ENCODE results near the gene FGB.
"Not testable (repeated sequence)": the region's sequence is repeated elsewhere in the genome, so short reads cannot be mapped to it uniquely, and the experiment has no call there.

The FGB gene

DNA sequence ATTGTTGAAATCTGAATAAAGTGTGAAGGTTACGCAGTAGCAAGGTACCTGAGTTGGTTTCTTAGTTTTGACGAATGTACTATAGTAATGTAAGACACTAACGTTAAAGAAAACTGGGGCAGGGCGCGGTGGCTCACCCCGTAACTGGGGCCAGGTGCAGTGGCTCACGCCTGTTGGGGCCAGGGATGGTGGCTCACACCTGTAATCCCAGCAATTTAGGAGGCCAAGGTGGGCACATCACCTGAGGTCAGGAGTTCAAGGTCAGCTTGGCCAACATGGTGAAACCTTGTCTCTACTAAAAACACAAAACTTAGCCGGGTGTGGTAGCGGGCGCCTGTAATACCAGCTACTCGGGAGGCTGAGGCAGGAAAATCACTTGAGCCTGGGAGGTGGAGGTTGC is 34.5 kb downstream of the FGB start:
- not testable (repeated sequence) for H3K9me3 Mint-ChIP-seq; ATAC-seq (replicated peaks); DNase-seq; H3K4me3 Mint-ChIP-seq; H3K4me1 Mint-ChIP-seq; H3K27ac Mint-ChIP-seq; H3K36me3 Mint-ChIP-seq
- H3K27me3 Mint-ChIP-seq, result peaks cover 11 to 24% of the 10 kb centered on the region in 2 donors

DNA sequence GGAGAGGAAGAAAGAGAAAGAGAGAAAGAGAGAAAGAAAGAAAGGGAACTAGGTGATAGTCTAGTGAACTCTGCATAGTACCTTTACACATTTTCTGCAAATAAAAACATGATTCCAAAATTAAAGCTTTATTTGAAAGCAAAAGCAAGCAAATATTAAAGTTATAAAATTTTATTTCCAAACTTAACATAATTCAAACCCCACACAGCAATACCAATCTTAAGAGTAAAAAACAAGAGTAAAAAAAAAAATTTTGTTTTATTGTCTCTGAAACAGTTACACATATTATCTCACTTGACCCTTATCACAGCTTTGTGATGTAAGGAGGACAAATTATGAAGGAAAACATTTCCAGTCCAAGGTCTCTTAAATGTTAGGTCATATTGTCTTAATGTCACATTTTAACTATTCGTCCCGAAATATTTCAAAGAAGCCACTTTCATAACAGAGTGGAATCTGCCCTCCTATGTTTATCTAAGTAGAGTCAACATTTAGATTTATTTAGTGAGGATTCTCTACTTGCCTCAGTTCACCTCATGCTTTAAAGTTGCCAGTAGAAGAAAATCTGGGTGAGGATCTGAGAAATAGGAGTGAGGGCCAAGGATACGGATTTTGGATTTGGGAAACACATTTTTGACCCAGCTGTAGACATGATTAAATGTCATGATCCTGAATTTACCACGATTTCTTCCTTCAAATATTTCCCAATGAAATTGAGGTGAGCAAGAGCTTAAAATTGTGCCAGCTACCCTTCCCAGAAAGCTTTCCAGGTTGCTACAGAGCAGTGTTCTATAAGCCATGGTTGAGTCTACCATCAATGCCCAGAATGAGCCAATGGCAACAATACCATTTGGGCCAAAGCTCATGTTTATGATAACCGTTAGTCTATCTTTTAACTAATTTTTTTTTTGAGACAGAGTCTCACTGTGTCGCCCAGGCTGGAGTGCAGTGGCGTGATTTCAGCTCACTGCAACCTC is 35.3 kb downstream of the FGB start:
- DNase-seq, result no peak
- Mint-ChIP-seq H3K27me3 (peaks cover 11 to 29% of the 10 kb centered on the region in 2 donors), H3K4me1 (no peaks in the 10 kb centered on the region), H3K9me3 (no peaks in the 10 kb centered on the region), H3K36me3 (no peaks in the 10 kb centered on the region), H3K4me3 (no peak overlapping the region), H3K27ac (no peak overlapping the region)
- no peak for ATAC-seq (replicated peaks)

DNA sequence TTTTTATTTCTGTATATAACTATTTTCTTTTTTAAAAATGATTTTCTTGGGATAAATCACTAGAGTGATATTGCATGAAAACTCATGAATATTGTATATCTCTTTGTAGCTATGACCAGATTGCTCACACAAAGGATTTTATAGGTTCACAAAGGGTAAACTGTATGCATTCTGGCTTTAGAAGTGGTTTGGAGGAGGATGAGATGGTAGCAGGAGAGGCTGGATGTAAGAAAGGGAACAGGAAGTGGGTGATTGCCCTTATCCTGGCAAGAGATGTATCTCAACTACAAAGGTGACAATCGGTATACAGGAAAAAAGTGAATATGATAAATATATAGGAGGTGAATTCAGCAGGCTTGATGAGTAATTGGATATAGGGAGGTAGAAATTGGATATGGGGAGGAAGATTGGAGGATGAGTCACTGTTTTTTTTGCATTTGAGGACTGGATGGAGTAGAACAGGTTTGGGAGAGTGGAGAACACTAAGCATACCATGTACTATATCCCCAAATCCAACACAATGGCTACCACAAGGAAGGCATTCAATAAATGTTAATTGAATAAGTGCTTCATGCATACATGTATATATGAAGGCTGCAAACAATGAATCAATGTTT is 39.7 kb downstream of the FGB start:
- Mint-ChIP-seq H3K27me3 (peaks cover 11 to 30% of the 10 kb centered on the region in 2 donors), H3K4me3 (no peak overlapping the region), H3K36me3 (no peaks in the 10 kb centered on the region), H3K4me1 (no peaks in the 10 kb centered on the region), H3K27ac (no peak overlapping the region), H3K9me3 (no peaks in the 10 kb centered on the region)
- no peak for ATAC-seq (replicated peaks)
- no peak for DNase-seq

DNA sequence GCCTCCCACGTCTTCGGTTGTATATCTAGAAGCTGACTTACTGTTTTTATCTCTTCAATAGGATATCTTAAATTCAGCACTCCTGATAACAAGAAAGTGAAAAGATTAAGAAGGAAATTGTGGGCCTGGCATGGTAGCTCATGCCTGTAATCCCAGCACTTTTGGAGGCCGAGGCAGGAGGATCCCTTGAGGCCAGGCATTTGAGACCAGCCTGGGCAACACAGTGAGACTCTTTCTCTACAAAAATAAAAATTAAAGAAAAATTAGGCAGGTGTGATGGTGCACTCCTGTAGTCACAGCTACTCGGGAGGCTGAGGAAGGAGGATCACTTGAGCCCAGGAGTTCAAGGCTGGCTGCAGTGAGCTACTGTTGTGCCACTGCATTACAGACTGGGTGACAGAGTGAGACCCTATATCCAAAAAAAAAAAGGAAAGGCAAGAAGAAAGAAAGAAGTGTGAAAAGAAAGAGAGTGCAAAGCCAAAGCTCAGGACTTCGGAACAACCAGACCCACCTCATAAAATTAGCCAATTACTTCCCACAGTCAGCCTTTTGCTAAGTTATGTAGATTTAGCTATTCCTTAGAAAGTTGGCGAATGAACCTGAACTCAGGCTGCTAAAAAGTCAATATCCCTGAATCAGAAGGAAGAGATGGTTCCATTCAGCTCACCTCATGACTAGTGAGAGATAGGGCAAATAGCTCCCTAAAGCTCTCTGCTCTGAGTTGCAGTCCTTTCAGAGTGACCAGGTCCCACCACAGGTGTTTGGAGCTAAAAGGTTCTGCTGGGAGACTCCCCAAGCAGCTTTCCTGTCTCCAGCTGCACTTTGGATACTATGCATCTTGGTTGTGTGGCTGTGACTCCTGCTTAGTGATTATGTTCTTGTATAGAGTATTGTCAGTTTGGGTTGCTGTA is 40.5 kb downstream of the FGB start:
- no peaks in the 10 kb centered on the region for H3K9me3 Mint-ChIP-seq
- no peaks in the 10 kb centered on the region for H3K4me1 Mint-ChIP-seq
- H3K27me3 Mint-ChIP-seq, result peaks cover 11 to 28% of the 10 kb centered on the region in 2 donors
- DNase-seq (no peak), ATAC-seq (replicated peaks) (no peak)
- no peak overlapping the region for H3K4me3 Mint-ChIP-seq
- no peak overlapping the region for H3K27ac Mint-ChIP-seq
- H3K36me3 Mint-ChIP-seq, result no peaks in the 10 kb centered on the region

DNA sequence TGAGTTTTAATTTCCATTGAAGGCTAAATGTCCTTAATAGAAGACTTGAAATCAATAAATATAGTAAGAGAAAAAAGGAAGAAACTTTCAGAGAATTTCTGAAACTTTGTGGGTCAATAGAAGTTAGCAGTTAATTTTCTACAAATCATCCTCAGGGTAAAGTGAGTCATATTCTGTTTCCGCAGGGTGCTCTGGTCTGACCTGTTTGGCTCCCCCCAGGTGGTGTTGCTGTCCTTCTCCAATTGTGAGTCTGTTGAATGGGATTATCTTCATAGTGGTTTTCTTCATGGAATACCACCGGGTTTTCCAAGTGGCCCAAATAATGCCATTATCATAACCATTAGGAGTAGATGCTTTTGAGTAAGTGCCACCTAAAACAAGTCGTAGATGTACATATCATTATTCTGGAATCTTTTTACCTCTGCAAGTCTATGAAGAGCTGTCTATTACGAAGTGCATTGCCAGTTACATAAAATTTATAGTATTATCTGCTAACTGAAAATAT is 41.9 kb downstream of the FGB start:
- no peak for ATAC-seq (replicated peaks)
- DNase-seq, result no peak
- Mint-ChIP-seq H3K27ac (no peak overlapping the region), H3K4me1 (no peaks in the 10 kb centered on the region), H3K27me3 (peaks cover 22 to 33% of the 10 kb centered on the region in 2 donors), H3K36me3 (no peaks in the 10 kb centered on the region), H3K9me3 (no peaks in the 10 kb centered on the region), H3K4me3 (no peak overlapping the region)

DNA sequence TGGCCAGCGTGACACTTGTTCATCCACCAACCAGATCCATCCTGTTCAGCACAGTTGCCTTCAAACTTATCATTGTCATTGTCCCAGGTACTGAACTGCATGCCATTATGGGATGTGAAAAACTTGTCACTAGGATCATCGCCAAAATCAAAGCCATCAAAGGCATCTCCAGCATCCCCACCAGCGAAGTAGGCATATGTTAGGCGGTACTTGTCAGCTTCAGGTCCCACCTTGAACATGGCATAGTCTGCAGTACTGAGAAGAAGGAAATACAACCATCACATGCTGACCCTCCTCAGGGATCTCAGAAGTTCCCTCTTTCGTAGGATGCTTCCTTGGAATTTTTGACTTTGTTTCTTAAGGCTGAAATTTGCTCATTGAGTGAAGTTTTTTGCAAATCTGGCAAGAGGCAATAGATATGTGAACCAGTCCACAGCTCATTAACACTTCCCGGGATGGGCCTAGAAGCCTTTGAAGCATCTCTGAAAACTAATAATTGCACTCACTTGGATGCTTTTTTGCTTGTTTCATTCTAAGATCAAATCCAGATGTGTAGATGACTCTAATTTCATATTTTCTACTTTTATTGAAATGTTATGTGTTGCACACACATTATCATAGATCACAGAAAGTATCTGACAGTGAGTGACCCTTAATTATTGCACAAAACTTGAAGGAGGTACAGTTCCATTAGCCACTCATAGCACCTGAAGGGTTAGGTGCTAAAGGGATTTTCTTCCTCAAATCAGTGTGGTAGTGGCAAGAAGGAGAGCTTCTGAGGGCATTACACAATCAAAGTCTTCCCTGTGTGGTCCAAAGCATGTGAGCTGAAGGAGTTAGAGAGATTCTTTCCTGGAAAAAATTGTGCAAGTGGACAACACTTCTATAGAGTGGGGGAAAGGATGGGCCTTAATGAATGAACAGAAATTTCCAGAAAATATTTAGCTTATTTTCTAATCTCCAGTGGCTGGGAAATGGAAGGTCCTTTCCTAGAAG is 44.2 kb downstream of the FGB start:
- Mint-ChIP-seq H3K27ac (no peak overlapping the region), H3K4me1 (no peaks in the 10 kb centered on the region), H3K36me3 (no peaks in the 10 kb centered on the region), H3K9me3 (no peaks in the 10 kb centered on the region), H3K4me3 (no peak overlapping the region), H3K27me3 (peaks cover 22 to 27% of the 10 kb centered on the region in 2 donors)
- ATAC-seq (replicated peaks) (no peak), DNase-seq (no peak)

DNA sequence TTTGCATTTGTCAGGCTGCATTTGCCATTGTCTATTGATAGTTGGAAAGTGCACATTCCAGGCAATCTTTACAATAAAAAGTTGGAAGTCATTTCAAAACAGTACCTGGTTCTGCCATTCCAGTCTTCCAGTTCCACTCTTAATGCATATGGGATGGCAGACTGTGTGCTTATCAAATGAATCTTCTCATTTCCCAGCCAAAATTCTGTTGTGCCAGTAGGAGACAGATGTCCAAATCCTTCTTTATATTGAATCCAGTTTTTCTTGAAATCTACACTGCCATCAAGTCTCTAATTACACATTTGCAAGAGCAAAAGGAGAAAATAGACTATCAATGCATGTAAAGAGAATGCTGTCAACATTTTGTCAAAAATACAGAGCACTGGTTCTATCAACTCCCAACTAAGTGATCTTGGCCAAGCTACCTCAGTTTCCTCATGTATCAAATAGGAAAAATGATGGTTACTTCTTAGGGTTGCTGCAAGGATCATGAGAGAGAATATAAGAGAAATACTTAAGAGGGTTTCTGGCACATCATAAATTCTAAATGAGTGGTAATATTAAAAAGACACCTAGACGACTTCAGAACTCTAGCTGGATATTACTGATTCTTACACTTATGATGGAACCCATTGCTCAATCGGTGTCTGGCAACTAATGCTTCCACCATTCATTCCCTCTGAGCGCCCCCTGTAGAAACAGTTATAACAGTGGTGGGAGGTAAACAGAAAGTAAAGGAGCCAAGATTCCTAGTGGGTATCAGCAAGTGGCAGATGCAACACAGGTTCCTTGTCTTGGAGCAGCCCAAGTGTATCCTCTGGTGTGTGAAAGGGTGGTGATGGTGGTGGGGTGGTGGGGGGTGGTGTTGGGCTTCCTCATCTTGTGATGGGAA is 45.8 kb downstream of the FGB start:
- Mint-ChIP-seq H3K9me3 (no peaks in the 10 kb centered on the region), H3K27ac (no peak overlapping the region), H3K4me3 (no peak overlapping the region), H3K4me1 (no peaks in the 10 kb centered on the region), H3K36me3 (no peaks in the 10 kb centered on the region), H3K27me3 (peaks cover 22% of the 10 kb centered on the region in 2 donors)
- no peak for ATAC-seq (replicated peaks)
- no peak for DNase-seq

DNA sequence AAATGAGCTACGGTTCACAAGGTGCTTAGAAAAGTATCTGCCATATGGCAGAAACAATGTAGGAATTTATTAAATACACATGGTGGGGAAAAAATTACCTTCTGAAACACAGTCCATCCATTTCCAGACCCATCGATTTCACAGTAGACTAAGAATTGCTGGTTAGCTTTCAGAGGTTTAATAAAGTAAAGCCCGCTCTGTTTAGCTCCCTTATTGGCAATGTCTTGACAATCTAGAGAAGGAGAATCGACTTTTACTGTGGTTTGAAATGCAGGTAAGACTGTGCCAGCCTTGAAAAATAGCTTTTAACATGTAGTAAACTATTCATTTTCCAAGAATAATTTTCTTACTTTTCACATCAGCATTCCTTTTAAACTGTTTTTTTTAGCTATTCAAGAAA is 46.7 kb downstream of the FGB start:
- no peaks in the 10 kb centered on the region for H3K36me3 Mint-ChIP-seq

DNA sequence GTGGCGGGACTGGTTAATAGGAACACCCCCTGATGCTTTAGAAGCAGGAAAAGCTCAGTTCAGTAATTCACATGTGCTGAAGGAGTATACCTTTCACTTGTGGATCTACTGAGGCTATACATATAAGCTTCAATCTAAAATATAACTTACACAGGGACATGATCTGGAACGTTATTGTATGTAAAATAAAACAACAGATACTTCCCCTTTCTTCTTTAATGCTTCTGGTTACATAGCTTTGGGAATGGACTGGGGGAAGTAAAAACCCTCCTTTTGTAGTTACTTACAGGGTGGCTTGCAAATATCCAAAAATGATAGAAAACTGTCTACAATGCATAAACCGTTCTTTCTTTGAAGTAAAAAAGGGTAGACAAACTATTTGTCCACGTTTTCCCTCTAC is 47.8 kb downstream of the FGB start:
- Mint-ChIP-seq H3K36me3 (no peaks in the 10 kb centered on the region), H3K9me3 (no peaks in the 10 kb centered on the region), H3K4me1 (no peaks in the 10 kb centered on the region), H3K27ac (no peak overlapping the region), H3K4me3 (no peak overlapping the region), H3K27me3 (peaks cover 12% of the 10 kb centered on the region in 2 donors)
- ATAC-seq (replicated peaks), result no peak
- no peak for DNase-seq

More for the DNA sequence above, 46.7 kb downstream of the FGB start:
- Mint-ChIP-seq H3K4me3 (no peak overlapping the region), H3K9me3 (no peaks in the 10 kb centered on the region), H3K27me3 (peaks cover 22% of the 10 kb centered on the region in 2 donors), H3K4me1 (no peaks in the 10 kb centered on the region), H3K27ac (no peak overlapping the region)
- ATAC-seq (replicated peaks), result no peak
- no peak for DNase-seq

DNA sequence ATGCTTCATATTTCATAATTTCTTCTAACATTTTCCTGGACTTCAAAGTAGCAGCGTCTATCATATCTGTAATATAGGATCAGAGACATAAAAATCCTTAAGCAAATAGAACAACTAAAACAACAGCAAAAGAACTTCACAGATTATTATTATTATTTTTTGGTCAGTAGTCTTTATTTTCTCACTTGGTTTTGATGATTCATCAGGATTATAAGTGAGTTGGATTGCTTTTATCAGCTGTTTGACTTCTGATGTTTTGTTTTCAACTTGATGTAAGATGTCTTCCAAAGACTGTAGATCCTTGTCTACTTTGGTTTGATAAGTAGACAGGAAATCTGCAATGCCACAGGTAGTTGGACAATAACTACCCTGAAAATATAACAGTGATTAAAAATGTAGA is 49.0 kb downstream of the FGB start:
- Mint-ChIP-seq H3K4me1 (peaks cover 4 to 8% of the 10 kb centered on the region in 2 donors), H3K27ac (no peak overlapping the region), H3K36me3 (no peaks in the 10 kb centered on the region), H3K9me3 (peaks cover 0 to under 1% of the 10 kb centered on the region in 2 donors), H3K4me3 (no peak overlapping the region), H3K27me3 (peaks cover 8 to 11% of the 10 kb centered on the region in 2 donors)
- ATAC-seq (replicated peaks) (no peak), DNase-seq (no peak)

DNA sequence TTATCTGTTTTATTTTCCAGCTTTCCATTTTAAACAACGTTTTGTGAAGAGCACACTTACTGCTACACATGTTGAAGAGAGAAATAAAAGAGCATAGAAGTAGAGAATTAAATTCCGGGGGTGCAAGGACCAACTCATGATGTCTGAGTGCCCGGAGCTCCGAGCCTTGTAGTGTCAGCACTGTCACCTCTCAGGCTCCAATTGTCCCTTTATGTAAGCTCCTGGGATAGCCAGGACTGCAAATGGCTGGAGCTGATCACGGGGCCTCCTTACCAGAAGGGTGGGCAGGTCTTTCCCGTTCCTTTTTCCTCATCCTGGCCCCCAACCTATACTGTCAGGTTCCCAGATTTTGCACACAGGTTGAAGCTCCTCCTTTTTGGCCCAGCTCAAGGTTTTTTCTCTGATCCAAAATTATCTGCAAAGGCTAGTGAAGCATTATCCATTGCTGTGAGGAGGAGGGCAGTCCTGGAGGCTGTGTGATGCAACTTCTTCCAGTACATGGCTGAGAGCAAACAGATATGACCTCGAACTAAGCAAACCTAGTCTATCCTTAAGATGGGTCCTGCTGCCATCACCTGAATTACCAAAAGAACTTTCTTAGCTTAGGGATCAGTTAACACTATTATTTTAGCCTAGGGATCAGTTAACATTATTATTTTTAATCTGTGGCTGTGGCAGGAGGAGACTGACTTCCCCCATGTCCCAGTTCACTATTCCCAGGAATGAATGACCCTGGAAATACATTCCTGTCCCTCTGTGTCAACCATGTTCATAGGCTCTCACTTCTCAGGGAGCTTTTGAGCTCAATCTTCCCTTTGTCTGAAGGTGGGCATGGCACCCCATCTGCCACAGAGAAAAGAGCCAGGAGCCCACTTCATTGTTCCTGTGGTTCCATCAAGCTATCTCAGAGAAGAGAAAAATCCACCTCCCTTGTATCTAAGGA is 49.9 kb downstream of the FGB start, which contains the start of gene FGG:
TSS of gene FGG (minus strand) at position 185 of the 943 bp plus-strand sequence. CDS start at position 138, 47 bp downstream.
- no peaks in the 10 kb centered on the region for H3K36me3 Mint-ChIP-seq
- H3K9me3 Mint-ChIP-seq, result peaks cover 0 to 2% of the 10 kb centered on the region in 2 donors
- no peak for DNase-seq
- no peak within 1 kb of the TSS for H3K27ac Mint-ChIP-seq
- H3K4me1 Mint-ChIP-seq, result peaks cover 8 to 12% of the 10 kb centered on the region in 2 donors
- ATAC-seq (replicated peaks), result no peak
- peaks cover 8 to 11% of the 10 kb centered on the region in 2 donors for H3K27me3 Mint-ChIP-seq
- H3K4me3 Mint-ChIP-seq, result no peak within 1 kb of the TSS

Measured in stimulated activated naive B cell treated with anti-CD40 and anti-IgM and Interleukin-4, amounts not matched to agents 10 μg/mL and 1 μg/mL and 100 μg/mL, for 72 hours (primary cell).